Right forelimb (tissue), 1 donor: ENCODE results near the gene GPRIN1.

ENCODE experiments used
- DNase-seq: peaks from one replicate; pipeline ENCODE4 v3.0.0-alpha.2; 2018

GPRIN1 gene

GRCh38 chr5:176609724-176610434 is at the start of gene GPRIN1:
Gene GPRIN1 (minus strand): TSS chr5:176610156. CDS start chr5:176599834, 10,322 bp downstream.
- peak; percentile 73 for DNase-seq

- DNase-seq: no peak
These were observed 49.5 kb upstream of the GPRIN1 start for GRCh38 chr5:176659512-176659839.

GRCh38 chr5:176658817-176659511 is 49.0 kb upstream of the GPRIN1 start:
- DNase-seq: no peak

GRCh38 chr5:176658007-176658599 is 48.1 kb upstream of the GPRIN1 start:
- peak; percentile 75 for DNase-seq

- DNase-seq: no peak
These were observed 46.6 kb upstream of the GPRIN1 start for GRCh38 chr5:176656467-176656990.

GRCh38 chr5:176654856-176655255 is 44.9 kb upstream of the GPRIN1 start:
- no peak for DNase-seq

GRCh38 chr5:176653401-176654385 is 43.7 kb upstream of the GPRIN1 start:
- DNase-seq: no peak

- DNase-seq: no peak
These were observed 42.2 kb upstream of the GPRIN1 start for GRCh38 chr5:176652136-176652535.

GRCh38 chr5:176651472-176651980 is 41.6 kb upstream of the GPRIN1 start:
- no peak for DNase-seq

- no peak for DNase-seq
These were observed 40.5 kb upstream of the GPRIN1 start for GRCh38 chr5:176650354-176650884.

- DNase-seq: no peak
These were observed 38.7 kb upstream of the GPRIN1 start for GRCh38 chr5:176648474-176649194.

GRCh38 chr5:176647843-176648473 is 38.0 kb upstream of the GPRIN1 start:
- DNase-seq: no peak

- peak; percentile 99 for DNase-seq
These were observed 37.3 kb upstream of the GPRIN1 start, which contains the start of gene TSPAN17 for GRCh38 chr5:176647030-176647842. Gene TSPAN17 (plus strand): TSS chr5:176647484. CDS start chr5:176647616, 132 bp downstream.

GRCh38 chr5:176646707-176647029 is 36.7 kb upstream of the GPRIN1 start:
- DNase-seq: no peak

- no peak for DNase-seq
These were observed 36.2 kb upstream of the GPRIN1 start for GRCh38 chr5:176646049-176646706.

GRCh38 chr5:176644878-176645670 is 35.1 kb upstream of the GPRIN1 start:
- DNase-seq: no peak

GRCh38 chr5:176644294-176644693 is 34.3 kb upstream of the GPRIN1 start:
- no peak for DNase-seq

GRCh38 chr5:176643491-176644219 is 33.7 kb upstream of the GPRIN1 start:
- DNase-seq: no peak
